GM06990 (cell line): ENCODE data around the gene ALS2.

Source experiments
- DNase-seq: peaks from one replicate; pipeline ENCODE4 v3.0.0-alpha.2; 2011; ENCODE audit not compliant: insufficient read length; ENCODE audit errors: extremely low read depth
- H3K27me3 ChIP-seq: replicated peaks from 2 replicates; pipeline ENCODE4 v1.6.0; 2011; ENCODE audit warnings: low read length; ENCODE audit not compliant: control insufficient read depth, insufficient read depth
- H3K36me3 ChIP-seq: 2 replicates; pipeline ENCODE4 v1.5.1; 2011; ENCODE audit warnings: low read length; ENCODE audit not compliant: control insufficient read depth, insufficient read depth
- H3K4me3 ChIP-seq: replicated peaks from 2 replicates; pipeline ENCODE4 v1.5.1; 2011; ENCODE audit warnings: low read depth, mild to moderate bottlenecking, control low read depth, low read length
- TF ChIP-seq, protein P1 (sequence below): IDR thresholded peaks from 2 replicates; pipeline ENCODE4 v1.5.1; 2011; ENCODE audit warnings: low read length, control low read depth, mild to moderate bottlenecking, inconsistent platforms; ENCODE audit not compliant: insufficient read depth, poor library complexity, severe bottlenecking

The ALS2 gene

DNA sequence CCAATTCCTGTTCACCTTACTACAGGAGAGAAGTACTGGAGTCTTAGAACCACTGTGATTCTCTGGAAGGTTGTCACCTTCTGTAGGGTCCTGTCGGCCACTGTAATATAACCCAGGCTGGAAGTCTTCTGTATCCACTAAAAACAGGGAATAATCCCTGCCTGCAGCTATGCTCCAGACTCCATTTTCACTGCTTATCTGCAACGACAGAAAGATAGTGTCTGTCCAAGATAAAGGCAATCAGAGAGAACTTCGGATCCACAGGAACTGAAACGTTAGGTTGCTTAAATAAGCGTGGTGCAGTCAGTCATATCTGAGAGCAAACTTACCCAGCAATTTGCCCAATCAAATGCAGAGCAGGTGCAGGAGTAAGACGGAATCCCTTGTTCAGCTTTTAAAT is 34.2 kb downstream of the ALS2 start:
- no peak for DNase-seq
- Histone ChIP-seq H3K4me3 (no peak overlapping the region), H3K36me3 (no peaks in the 10 kb centered on the region), H3K27me3 (no peaks in the 10 kb centered on the region)
- TF ChIP-seq, protein P1, sequence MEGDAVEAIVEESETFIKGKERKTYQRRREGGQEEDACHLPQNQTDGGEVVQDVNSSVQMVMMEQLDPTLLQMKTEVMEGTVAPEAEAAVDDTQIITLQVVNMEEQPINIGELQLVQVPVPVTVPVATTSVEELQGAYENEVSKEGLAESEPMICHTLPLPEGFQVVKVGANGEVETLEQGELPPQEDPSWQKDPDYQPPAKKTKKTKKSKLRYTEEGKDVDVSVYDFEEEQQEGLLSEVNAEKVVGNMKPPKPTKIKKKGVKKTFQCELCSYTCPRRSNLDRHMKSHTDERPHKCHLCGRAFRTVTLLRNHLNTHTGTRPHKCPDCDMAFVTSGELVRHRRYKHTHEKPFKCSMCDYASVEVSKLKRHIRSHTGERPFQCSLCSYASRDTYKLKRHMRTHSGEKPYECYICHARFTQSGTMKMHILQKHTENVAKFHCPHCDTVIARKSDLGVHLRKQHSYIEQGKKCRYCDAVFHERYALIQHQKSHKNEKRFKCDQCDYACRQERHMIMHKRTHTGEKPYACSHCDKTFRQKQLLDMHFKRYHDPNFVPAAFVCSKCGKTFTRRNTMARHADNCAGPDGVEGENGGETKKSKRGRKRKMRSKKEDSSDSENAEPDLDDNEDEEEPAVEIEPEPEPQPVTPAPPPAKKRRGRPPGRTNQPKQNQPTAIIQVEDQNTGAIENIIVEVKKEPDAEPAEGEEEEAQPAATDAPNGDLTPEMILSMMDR: no peak

DNA sequence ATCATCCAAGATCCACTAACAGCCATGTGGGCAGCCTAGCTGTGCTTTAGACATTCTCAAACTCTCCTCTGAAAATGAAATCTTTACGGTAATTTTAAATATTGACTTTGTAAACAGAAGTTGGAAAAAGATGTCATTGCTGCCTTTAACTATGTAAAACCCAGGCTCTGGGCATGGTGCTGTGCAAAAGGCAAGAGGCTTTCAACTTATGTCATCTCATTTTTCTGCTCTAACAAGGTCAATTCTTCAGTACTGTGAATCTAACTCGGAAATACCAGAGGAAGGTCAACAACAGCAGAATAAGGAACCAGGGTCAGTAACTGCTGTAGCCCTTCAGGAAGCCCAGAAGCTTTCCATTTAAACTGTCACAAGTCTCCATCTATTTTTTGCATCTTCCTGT is 45.2 kb downstream of the ALS2 start:
- DNase-seq: no peak
- no peaks in the 10 kb centered on the region for H3K36me3 ChIP-seq
- TF ChIP-seq, protein P1: no peak
- no peak overlapping the region for H3K4me3 ChIP-seq
- H3K27me3 ChIP-seq: no peaks in the 10 kb centered on the region

DNA sequence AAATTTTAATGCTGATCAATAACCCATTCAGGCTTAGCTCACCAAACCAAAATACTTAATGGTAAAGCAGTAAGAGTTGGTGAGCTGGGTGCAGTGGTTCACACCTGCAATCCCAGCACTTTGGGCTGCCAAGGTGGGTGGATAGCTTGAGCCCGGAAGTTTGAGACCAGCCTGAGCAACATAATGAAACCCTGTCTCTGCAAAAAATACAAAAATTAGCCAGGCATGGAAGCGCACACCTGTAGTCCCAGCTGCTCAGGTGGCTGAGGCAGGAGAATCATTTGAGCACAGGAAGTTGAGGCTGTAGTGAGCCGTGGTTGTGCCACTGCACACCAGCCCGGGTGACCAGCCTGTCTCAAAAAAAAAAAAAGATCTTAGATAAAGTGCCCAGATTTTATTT is 46.6 kb downstream of the ALS2 start:
- H3K4me3 ChIP-seq: no peak overlapping the region
- TF ChIP-seq, protein P1: no peak
- H3K36me3 ChIP-seq: no peaks in the 10 kb centered on the region
- no peak for DNase-seq
- H3K27me3 ChIP-seq: no peaks in the 10 kb centered on the region

DNA sequence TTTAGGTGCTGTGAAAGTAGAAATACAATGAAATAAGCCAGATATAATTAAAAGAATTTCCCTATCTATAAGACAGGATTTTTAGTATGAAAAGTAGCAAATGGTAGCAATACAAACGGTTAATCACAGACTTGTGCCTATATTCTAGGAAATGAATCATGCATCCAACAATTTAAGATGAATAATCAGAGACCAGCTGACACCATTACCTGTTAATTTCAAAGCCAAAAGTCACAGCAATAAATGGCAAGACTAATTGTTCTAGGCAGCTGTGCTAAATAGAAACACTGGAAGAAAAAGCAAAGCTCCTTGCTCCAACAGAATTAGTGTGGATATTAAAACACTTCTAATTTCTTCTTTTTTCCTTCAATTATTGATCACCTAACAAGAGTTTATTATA is 47.2 kb downstream of the ALS2 start:
- no peak for DNase-seq
- no peak overlapping the region for H3K4me3 ChIP-seq
- no peaks in the 10 kb centered on the region for H3K36me3 ChIP-seq
- no peaks in the 10 kb centered on the region for H3K27me3 ChIP-seq
- TF ChIP-seq, protein P1: no peak

DNA sequence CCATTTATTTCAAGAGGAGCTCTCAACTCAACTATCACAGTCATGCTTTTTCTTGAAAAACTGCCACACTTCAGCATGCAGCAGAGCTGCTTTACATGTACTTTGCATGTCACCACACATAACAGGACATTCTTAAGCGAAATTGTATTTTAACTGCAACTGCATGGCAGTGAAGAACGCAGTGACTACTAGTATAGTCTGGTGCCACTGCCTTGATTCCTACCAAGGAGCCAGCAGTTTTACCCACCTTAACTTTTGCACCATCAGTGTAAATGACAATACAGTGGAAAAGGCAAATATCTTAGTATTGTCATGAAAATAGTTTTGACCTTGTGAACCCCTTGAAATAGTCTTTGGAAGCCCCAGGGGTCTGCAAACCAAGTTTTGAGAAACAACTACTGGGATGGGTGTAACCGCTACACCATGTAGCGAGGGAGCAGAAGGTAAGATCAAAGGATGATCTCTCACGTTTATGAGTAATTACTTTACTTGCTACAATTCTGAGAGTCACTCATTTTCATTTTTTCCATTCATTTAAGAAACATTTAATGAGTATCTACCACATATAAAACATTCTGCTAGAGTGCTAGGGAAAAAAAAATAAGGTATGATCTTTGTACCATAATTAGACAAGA is 50.0 kb downstream of the ALS2 start:
- TF ChIP-seq, protein P1: no peak
- H3K36me3 ChIP-seq: no peaks in the 10 kb centered on the region
- DNase-seq: no peak

DNA sequence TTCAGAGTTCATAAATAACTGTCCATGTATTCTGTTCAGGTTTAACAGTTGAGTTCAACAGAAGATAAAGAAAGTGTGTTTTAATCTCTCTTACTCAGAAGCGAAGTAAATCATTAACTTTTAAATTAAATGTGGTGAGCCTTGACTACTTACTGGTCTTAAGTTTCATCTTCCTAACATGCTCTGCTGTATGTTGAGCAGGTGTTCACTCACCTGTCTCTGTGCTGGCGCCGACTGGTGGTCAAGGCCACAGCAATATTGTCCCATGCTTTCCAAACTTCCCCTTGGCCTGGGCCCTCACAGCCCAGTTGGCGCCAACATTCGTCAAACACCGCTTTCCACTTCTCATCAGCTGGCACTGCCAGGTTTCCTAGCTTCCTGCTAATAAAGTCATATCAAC is 65.3 kb downstream of the ALS2 start:
- H3K27me3 ChIP-seq: no peaks in the 10 kb centered on the region
- DNase-seq: no peak
- H3K36me3 ChIP-seq: peaks cover 7% of the 10 kb centered on the region
- H3K4me3 ChIP-seq: no peak overlapping the region
- TF ChIP-seq, protein P1: no peak

More for the DNA sequence above, 50.0 kb downstream of the ALS2 start:
- H3K27me3 ChIP-seq: no peaks in the 10 kb centered on the region
- H3K4me3 ChIP-seq: no peak overlapping the region
